ENCODE data around the gene SCGB1C1. TPM values are rescaled to one million over a fixed set of nuclear protein-coding genes. Genes with fewer than 3 reads are reported as not detected.

Gene SCGB1C1
- total RNA-seq, 1 experiment from 2014 or later = not detected

DNA sequence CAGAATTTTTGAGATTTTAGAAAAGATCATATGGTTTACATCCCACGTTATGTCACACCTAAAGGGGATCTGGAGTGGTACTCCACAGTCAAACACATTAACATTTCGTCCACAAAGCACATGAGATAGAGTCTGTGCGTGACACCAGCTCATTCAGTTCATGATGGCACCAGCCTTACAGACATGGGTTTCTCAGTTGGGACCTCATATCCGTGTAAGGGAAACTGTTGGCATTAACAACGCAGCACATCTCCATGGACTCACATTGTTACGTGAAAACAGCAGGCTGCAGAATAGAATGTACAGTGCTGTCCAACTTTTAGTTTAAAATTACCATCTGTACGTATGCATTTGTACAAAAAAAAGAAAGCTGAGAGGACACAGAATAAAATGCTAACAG, 28.7 kb downstream of the SCGB1C1 start:
- CTCF ChIA-PET = no interaction called here

DNA sequence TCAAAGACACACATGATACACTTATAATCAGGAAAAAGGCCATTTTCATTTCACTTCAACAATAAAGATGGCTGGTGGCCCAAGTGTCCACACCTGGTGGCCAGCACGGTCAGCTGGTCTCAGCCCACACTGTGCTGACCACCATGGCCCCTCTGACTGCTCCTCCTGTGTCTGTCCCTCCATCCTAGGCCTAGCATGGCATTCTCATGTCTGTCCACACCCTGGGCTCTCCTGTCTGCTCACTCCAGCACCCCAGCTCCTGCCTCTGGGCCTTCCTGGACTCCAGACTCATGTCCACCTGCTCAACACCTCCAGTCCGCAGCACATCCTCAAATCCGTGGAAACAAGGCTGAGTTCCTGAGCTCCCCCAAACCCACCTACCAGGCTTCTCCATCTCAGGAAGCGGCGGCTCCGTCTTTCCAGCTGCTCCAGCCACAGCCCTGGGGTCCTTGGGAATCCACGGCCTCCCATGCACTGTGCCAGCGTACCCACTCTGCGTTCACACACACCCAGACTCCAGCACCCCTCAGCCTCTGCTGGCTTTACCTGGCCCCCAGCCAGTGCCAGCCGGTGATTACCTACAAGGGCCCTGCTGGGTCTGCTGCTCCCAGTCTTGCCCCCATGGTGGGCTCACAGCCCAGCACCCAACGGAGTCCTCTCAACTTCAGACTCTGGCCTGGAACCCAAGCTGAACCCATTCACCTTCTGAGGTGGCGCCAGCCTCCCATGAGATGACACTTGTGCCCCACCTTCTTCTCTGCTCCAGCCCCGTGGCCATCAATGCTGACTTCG, 29.3 kb downstream of the SCGB1C1 start:
- H3K4me1 Mint-ChIP-seq (ENCODE audit: low read depth, unreplicated experiment) = no peaks in the 10 kb centered on the region
- no peak overlapping the region for H3K4me3 Mint-ChIP-seq (ENCODE audit: unreplicated experiment)
- H3K27ac Mint-ChIP-seq (ENCODE audit: unreplicated experiment) = no peak overlapping the region
- peaks cover 6% of the 10 kb centered on the region for H3K36me3 Mint-ChIP-seq (ENCODE audit: insufficient read depth, unreplicated experiment)
- no TSS peak for BruUV-seq (replicated peaks)
- Histone ChIP-seq H3K4me1 (peaks cover under 1% of the 10 kb centered on the region; the same call in 1 of the 2 replicates), H3K36me3 (ENCODE audit: control insufficient read depth, insufficient read depth, low read length) (no peaks in the 10 kb centered on the region), H3K27me3 (replicated peaks; ENCODE audit: control insufficient read depth, insufficient read depth, low read length) (no peaks in the 10 kb centered on the region), H3K9me3 (no peaks in the 10 kb centered on the region), H3K4me3 (ENCODE audit: low read depth, low read length) (no peak overlapping the region)
- CTCF ChIA-PET = no interaction called here
- POLR2A ChIA-PET = no interaction called here
- TF ChIP-seq, protein P1, sequence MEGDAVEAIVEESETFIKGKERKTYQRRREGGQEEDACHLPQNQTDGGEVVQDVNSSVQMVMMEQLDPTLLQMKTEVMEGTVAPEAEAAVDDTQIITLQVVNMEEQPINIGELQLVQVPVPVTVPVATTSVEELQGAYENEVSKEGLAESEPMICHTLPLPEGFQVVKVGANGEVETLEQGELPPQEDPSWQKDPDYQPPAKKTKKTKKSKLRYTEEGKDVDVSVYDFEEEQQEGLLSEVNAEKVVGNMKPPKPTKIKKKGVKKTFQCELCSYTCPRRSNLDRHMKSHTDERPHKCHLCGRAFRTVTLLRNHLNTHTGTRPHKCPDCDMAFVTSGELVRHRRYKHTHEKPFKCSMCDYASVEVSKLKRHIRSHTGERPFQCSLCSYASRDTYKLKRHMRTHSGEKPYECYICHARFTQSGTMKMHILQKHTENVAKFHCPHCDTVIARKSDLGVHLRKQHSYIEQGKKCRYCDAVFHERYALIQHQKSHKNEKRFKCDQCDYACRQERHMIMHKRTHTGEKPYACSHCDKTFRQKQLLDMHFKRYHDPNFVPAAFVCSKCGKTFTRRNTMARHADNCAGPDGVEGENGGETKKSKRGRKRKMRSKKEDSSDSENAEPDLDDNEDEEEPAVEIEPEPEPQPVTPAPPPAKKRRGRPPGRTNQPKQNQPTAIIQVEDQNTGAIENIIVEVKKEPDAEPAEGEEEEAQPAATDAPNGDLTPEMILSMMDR (IDR thresholded peaks at IDR 0.05; ENCODE audit: insufficient read depth in 1 of 2, low read depth in 1 of 2, low read length in 1 of 2, severe bottlenecking in 1 of 2, unreplicated experiment in 1 of 2) = no peak
- no peaks in the 10 kb centered on the region for H3K27me3 Mint-ChIP-seq (ENCODE audit: insufficient read depth, unreplicated experiment)
- no peaks in the 10 kb centered on the region for H3K9me3 Mint-ChIP-seq (ENCODE audit: unreplicated experiment)
- no peak for DNase-seq
- intact Hi-C loops (cut with micrococcal nuclease; ENCODE audit: unreplicated experiment) = no loop called here

More for the DNA sequence above, 28.7 kb downstream of the SCGB1C1 start:
- BruUV-seq (replicated peaks) = no TSS peak
- Mint-ChIP-seq H3K4me1 (ENCODE audit: low read depth, unreplicated experiment) (no peaks in the 10 kb centered on the region), H3K27me3 (ENCODE audit: insufficient read depth, unreplicated experiment) (no peaks in the 10 kb centered on the region), H3K36me3 (ENCODE audit: insufficient read depth, unreplicated experiment) (peaks cover 8% of the 10 kb centered on the region), H3K9me3 (ENCODE audit: unreplicated experiment) (no peaks in the 10 kb centered on the region), H3K4me3 (ENCODE audit: unreplicated experiment) (no peak overlapping the region), H3K27ac (ENCODE audit: unreplicated experiment) (no peak overlapping the region)
- Histone ChIP-seq H3K36me3 (ENCODE audit: control insufficient read depth, insufficient read depth, low read length) (no peaks in the 10 kb centered on the region), H3K4me3 (ENCODE audit: low read depth, low read length) (no peak overlapping the region), H3K4me1 (peaks cover 7% of the 10 kb centered on the region), H3K27me3 (replicated peaks; ENCODE audit: control insufficient read depth, insufficient read depth, low read length) (no peaks in the 10 kb centered on the region), H3K9me3 (no peaks in the 10 kb centered on the region)
- intact Hi-C loops (cut with micrococcal nuclease; ENCODE audit: unreplicated experiment) = no loop called here
- TF ChIP-seq, protein P1 (IDR thresholded peaks at IDR 0.05; ENCODE audit: insufficient read depth in 1 of 2, low read depth in 1 of 2, low read length in 1 of 2, severe bottlenecking in 1 of 2, unreplicated experiment in 1 of 2) = no peak
- no peak for DNase-seq
- POLR2A ChIA-PET = no interaction called here

DNA sequence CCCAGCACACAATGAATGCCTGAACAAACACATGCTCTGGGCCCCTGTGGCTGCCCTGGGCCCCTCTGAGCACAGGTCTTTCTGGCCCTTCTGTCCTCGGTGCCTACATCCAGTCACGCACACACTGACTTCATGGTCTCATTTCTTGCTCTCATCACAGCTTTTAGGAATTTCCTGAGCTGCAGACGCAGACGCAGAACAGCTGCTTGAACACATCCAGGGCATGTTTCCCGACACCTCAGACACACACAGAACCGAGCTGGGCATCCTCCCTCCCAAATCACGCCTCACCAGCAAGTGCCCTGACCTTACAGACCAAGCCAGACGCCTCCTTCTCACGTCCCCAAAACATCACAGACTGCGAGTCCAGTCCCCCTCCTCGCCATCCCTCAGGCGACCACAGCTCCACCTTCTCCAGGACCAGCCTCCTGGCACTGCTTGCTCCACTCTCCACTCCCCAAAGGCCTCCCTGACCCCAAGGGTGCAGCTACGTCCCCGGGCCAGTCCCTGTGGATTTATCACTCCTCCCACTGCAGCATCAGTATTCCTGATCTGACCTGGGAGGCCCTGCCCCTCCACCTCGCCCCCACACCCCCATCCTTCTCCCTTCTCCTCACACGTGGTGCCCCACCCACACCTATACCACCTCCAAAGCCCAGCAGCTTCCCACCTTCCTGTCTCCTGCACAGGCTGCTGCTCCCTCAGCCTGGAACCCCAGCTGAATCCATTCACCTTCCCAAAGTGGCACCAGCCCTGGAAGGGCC, 30.3 kb downstream of the SCGB1C1 start:
- no peak overlapping the region for H3K4me3 Mint-ChIP-seq (ENCODE audit: unreplicated experiment)
- H3K36me3 ChIP-seq (ENCODE audit: control insufficient read depth, insufficient read depth, low read length) = no peaks in the 10 kb centered on the region
- TF ChIP-seq, protein P1 (IDR thresholded peaks at IDR 0.05; ENCODE audit: insufficient read depth in 1 of 2, low read depth in 1 of 2, low read length in 1 of 2, severe bottlenecking in 1 of 2, unreplicated experiment in 1 of 2) = no peak
- no peak overlapping the region for H3K4me3 ChIP-seq (ENCODE audit: low read depth, low read length)
- no peaks in the 10 kb centered on the region for H3K4me1 Mint-ChIP-seq (ENCODE audit: low read depth, unreplicated experiment)
- no peaks in the 10 kb centered on the region for H3K27me3 Mint-ChIP-seq (ENCODE audit: insufficient read depth, unreplicated experiment)
- intact Hi-C loops (cut with micrococcal nuclease; ENCODE audit: unreplicated experiment) = no loop called here
- DNase-seq = no peak
- ChIA-PET POLR2A (no interaction called here), CTCF (no interaction called here)
- no peaks in the 10 kb centered on the region for H3K9me3 ChIP-seq
- no TSS peak for BruUV-seq (replicated peaks)
- H3K27ac Mint-ChIP-seq (ENCODE audit: unreplicated experiment) = no peak overlapping the region
- no peaks in the 10 kb centered on the region for H3K27me3 ChIP-seq (replicated peaks; ENCODE audit: control insufficient read depth, insufficient read depth, low read length)
- no peaks in the 10 kb centered on the region for H3K9me3 Mint-ChIP-seq (ENCODE audit: unreplicated experiment)
- H3K36me3 Mint-ChIP-seq (ENCODE audit: insufficient read depth, unreplicated experiment) = peaks cover 6% of the 10 kb centered on the region
- no peaks in the 10 kb centered on the region for H3K4me1 ChIP-seq
